Measurements from ENCODE around the gene RNU1-2. TPM values are rescaled to one million over a fixed set of nuclear protein-coding genes. Genes with fewer than 3 reads are reported as not detected.
A peak's percentile ranks its signal among the peaks of the same experiment; 100 is the strongest.
"Not testable (repeated sequence)": the region's sequence is repeated elsewhere in the genome, so short reads cannot be mapped to it uniquely, and the experiment has no call there.

RNU1-2 gene
- total RNA-seq: 9,391 TPM
- long read RNA-seq: 0 reads

DNA sequence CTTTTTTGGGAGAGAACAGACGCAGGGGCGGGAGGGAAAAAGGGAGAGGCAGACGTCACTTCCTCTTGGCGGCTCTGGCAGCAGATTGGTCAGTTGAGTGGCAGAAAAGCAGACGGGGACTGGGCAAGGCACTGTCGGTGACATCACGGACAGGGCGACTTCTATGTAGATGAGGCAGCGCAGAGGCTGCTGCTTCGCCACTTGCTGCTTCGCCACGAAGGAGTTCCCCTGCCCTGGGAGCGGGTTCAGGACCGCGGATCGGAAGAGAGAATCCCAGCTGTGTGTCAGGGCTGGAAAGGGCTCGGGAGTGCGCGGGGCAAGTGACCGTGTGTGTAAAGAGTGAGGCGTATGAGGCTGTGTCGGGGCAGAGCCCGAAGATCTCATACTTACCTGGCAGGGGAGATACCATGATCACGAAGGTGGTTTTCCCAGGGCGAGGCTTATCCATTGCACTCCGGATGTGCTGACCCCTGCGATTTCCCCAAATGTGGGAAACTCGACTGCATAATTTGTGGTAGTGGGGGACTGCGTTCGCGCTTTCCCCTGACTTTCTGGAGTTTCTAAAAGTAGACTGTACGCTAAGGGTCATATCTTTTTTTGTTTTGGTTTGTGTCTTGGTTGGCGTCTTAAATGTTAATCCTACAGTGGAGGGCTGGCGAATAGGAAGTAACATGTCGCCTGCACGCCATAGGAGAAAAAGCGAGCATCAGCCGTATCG is at the start of gene RNU1-2:
TSS of gene RNU1-2 (plus strand) at position 383 of the 718 bp plus-strand sequence.
- DNase-seq: peak; percentile 61
- intact Hi-C loops (cut with DNase I): not testable (repeated sequence)
- ATAC-seq (ENCODE audit: poor library complexity): peak; percentile 100

DNA sequence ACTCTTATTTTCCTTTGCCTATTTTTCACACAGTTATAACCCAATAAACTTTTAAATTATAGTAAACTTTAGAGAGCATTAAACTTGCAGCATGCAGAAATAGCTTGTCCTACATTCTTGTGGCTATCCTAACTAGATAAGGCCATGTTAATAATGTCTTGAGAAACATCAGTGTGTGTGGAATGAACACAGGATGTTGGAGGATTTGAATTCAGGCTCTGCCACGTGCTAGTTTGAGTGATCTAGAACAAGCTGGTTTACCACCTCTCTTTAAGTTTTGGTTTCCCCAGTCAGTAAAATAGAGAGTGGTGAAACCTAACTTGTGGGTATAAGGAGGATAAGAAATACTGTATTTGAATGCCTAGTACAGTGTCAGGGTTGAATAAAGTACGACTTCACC is 39.6 kb upstream of the RNU1-2 start:
- ATAC-seq (ENCODE audit: poor library complexity); intact Hi-C loops (cut with DNase I); DNase-seq: not testable (repeated sequence)

DNA sequence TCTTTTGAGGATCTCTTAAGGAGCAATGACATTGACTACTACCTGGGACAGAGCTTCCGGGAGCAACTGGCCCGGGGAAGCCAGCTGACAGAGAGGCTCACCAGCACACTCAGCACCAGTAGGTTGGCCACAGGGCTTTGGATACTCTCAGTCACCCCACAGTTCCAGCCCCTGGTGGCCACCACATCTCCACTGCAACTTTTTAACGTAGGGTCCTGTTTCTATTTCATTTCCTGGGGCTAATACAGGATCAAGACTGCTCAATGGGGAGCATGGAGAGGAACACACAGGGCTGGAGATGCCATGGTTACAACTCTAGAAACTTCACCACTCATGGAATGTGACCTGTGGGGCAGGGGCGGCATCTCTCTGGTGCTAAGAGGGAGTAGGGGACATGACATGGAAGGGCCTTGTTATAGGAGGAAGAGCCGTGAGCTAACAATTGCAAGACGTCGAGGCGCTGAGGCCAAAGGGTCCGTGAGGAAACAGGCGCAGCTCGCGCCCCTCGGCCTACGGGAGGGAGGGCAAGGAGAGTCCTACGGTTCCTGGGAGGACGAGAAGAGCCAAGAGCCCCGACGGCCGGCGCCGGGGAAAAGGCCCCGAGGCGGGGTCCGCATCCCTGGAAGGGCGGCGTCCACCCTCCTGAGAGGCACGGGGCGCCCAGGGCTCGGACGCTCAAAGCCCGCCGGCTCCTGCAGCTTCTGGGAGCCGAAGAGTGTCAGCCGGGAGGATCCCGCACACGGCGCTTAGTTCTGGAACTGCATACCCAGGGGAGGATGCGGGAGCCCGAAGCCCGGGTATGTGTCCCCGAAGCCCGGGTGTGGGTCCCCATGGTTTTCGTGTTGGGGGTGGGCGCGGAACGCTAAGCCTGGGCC is 36.4 kb upstream of the RNU1-2 start:
- DNase-seq; ATAC-seq (ENCODE audit: poor library complexity); intact Hi-C loops (cut with DNase I): not testable (repeated sequence)

DNA sequence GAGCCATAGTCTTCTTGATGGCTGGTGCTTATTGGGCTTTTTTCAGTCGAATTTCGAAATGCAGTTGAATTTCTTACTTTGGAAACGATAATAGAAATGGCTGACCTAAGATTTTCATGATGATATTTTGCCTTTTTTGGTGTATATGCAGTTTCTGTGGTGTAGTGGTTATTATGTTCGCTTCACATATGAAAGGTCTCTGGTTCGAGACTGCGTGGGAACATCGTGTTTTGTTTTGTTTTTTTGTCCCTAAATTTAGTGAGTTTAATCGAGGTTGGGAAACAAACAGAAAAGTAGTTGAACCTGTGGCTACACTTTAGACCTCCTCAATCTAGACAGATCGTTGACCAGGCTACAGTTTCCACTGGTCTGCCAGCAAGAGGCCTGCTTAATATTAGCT is 35.7 kb upstream of the RNU1-2 start:
- intact Hi-C loops (cut with DNase I): not testable (repeated sequence)

DNA sequence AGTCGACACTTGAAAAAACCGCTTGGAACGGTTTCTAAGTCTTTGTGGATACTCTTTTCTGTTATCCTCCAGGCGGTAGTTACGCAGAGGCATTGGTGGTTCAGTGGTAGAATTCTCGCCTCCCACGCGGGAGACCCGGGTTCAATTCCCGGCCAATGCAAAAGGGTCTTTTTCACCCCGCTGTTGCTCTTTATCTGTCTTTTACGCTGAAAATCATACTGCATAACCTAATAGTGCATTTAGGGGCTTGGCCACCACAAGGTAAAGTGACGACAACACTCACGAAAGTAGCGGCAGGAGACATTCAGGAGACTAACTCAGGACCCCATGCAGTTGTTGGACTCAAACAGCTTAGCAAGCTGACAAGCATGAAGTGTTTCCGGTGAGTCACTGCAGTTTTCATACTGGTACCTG is 33.9 kb upstream of the RNU1-2 start:
- DNase-seq; intact Hi-C loops (cut with DNase I); ATAC-seq (ENCODE audit: poor library complexity): not testable (repeated sequence)

More for the DNA sequence above, 35.7 kb upstream of the RNU1-2 start:
- ATAC-seq (ENCODE audit: poor library complexity); DNase-seq: not testable (repeated sequence)

DNA sequence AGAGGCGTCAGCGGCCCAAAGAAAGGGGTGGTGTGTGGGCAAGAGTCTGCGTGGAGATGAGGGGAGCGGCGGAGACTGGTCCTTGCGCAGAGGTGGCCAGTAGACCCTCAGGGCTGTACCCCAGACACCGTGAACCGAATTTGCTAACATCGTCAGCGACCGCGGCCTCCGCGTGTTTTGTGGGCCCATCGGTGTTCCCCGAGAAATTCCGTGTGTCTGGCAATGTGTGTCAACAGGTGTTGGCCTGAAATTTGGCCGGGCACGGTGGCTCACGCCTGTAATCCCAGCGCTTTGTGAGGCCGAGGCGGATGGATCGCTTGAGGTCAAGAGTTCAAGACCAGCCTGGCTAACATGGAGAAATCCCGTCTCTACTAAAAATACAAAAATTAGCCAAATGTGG is 33.4 kb upstream of the RNU1-2 start:
- DNase-seq; ATAC-seq (ENCODE audit: poor library complexity); intact Hi-C loops (cut with DNase I): not testable (repeated sequence)

DNA sequence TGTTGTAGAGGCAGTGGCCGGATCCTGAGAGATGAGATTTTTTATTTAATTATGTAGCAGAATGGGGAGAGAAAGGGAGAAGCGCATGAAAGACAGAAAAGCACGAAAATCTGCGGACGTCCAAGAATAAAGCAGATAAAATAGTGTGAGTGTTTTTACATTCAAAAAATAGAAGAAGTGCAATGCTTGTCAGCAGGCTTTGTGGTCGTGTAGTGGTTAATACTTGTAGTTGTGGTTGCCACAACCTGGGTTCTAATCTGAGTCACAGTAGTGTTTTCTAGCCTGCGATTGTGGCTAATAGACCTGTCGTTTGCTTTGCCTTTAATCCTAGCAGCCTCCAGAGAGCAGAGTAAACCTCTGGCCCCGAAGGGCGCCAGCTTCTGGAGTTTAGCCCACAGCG is 32.8 kb upstream of the RNU1-2 start:
- ATAC-seq (ENCODE audit: poor library complexity); intact Hi-C loops (cut with DNase I); DNase-seq: not testable (repeated sequence)

DNA sequence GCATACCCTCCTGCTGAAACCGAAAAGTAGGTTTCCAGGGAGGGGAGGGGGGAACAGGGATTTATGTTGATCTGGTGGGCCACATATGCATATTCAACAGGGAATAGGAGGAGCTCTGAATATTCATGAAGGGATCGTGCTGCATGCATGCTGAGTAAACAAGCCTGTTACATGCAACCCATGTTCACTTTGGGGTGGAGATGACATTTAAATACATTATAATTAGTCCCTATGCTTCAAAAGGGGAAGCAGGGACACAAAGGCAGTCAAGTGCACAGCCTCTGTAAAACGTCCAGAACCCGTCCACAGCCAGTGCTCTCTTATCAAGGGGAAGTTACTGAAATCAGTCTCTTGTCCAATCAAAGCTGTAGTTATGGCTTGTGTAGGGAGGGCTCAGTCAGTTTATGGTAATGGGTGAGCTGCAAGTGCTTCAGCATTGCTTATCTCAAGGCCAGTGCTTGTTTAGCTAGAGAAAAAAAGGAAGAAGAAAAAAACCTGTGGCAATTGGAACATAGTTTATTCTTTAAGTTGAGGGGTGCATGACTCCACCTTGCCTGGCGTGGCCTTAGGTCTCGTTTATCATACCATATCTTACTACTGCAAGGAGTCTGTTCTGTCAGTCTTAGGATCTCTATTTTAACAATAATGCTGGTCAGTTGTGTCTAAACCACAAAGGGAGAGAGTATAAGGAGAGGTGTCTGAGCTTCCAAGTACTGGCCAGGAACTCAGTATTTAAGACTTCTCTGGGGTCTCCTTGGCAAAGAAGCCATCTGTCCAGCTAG is 28.7 kb upstream of the RNU1-2 start:
- DNase-seq; intact Hi-C loops (cut with DNase I); ATAC-seq (ENCODE audit: poor library complexity): not testable (repeated sequence)

DNA sequence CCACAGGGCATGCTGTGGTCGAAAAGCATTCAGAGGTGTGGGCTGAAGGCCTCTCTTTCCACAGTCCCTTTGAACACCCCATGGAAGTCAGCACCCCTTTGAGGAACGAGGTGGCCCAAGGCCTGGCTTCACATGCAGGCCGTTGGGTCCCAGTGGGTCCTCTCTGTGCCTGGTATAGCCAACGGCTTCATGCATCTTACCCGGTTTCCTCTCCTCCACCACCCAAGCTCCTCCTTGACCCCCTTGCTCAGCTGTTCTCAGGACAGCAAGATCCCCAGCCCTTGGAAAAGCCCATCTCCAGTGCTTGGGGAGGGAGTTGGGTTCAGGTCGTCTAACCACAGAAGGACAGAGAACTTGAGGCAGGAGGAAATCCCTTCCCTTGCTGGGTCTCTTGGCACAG is 27.0 kb upstream of the RNU1-2 start:
- DNase-seq; ATAC-seq (ENCODE audit: poor library complexity); intact Hi-C loops (cut with DNase I): not testable (repeated sequence)

DNA sequence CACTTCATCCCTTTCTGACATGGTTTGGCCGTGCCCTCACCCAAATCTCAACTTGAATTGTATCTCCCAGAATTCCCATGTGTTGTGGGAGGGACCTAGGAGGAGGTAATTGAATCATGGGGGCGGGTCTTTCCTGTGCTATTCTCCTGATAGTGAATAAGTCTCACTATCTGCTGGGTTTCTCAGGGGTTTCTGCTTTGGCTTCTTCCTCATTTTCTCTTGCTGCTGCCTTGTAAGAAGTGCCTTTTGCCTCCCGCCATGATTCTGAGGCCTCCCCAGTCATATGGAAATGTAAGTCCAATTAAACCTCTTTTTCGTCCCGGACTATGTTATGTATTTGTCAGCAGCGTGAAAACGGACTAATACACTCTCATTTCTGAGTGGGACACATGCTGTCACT is 25.8 kb upstream of the RNU1-2 start:
- DNase-seq; ATAC-seq (ENCODE audit: poor library complexity); intact Hi-C loops (cut with DNase I): not testable (repeated sequence)

DNA sequence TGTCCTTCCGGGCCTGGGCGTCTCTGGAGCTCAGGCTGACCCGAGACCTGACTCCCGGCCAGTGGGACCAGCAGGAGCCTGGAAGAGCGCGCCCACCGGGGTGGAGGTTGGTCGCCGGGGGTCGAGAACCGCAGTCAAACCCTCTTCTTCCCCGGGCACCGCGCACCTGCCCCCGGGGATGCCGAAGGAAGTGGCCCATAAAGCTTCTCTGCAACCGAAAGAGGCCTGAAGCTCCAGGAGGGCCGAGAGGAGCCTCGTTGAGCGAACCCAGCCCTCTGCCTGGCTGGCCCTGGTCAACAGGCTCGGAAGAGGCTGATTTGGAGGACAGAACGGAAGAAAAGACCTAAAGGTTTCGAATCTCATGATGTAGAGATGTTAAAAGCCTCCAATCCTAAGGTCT is 24.6 kb upstream of the RNU1-2 start:
- ATAC-seq (ENCODE audit: poor library complexity); DNase-seq; intact Hi-C loops (cut with DNase I): not testable (repeated sequence)

DNA sequence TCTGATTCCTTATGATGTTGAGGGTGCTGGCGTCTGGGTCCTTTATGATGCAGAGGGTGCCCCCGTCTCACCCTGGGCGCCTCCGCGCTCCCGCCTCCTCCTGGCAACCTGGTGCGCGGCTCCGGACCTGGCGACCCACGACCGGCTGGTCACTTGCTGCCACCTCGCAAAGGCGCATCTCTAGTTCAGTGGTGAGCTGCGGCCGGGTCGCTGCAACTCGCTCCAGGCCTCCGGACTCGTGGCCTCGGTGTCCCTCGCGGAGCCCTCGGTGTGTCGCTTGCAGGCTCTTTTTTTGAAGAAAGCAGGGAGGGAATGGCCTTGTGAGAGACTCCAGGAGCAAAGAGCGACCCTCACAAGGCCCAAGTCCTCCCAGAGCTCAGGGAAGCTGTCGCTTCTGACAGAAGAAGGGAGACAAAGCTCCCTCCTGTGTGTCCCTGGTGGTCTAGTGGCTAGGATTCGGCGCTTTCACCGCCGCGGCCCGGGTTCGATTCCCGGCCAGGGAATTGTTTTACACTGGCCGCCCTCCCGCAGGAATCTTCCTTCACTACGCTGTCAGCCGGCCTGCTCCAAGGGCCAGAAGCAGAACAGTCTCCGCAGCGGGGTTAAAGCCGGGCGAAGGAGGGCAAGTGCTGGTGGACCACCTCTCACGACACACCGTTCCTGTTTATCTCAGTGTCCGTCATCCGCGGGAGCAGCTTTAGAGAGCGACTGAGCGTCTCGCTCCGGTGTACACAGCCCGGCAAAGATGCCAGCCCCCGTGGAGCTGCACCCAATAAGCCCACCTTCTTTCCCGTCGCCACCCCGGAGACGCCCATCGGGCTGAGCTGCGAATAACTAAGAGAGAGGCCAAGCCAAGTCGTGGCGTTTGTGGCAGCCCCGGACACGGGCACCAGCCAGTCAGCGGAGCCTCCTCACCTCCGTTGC is 23.4 kb upstream of the RNU1-2 start:
- intact Hi-C loops (cut with DNase I); DNase-seq: not testable (repeated sequence)
- ATAC-seq (ENCODE audit: poor library complexity): peak; percentile 89

DNA sequence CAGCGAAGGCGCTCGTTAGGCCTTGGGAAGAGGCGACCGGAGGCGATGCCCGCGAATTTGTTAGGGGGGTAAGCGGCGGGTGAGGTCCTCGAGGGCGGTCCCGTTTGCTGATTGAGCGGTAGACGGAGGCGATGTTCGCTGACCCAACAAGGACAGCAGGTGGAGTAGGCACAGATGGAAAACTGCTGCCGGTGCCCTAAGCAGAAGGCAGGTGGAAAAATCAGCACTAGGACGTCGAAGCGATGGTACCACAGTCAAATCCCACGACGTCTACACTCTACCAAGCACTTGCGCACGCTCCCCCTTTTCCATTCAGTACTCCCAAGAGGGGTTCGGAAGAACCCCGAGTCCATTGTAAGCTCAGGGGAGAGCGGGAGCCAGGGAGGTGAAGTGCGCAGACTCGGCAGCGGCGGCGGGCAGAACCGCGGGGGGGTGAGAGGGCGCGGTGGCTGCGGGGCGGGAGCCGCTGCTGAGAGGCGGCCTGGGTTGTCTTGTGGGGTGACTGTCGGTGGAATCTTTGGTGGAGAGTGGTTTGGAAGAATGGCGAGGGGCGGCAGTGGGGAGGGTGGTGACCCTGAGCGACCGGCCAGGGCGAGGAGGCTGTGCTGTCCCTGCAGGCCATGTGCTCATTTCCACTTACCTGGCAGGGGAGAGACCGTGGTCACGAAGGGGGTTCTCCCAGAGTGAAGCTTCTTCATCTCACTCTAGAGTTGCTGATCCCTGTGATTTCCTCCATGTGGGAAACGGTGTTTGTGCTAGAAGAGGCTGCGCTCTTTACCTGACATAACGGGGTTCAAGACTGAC is 22.5 kb upstream of the RNU1-2 start:
- DNase-seq: peak; percentile 63
- ATAC-seq (ENCODE audit: poor library complexity): peak; percentile 78
- intact Hi-C loops (cut with DNase I): not testable (repeated sequence)

DNA sequence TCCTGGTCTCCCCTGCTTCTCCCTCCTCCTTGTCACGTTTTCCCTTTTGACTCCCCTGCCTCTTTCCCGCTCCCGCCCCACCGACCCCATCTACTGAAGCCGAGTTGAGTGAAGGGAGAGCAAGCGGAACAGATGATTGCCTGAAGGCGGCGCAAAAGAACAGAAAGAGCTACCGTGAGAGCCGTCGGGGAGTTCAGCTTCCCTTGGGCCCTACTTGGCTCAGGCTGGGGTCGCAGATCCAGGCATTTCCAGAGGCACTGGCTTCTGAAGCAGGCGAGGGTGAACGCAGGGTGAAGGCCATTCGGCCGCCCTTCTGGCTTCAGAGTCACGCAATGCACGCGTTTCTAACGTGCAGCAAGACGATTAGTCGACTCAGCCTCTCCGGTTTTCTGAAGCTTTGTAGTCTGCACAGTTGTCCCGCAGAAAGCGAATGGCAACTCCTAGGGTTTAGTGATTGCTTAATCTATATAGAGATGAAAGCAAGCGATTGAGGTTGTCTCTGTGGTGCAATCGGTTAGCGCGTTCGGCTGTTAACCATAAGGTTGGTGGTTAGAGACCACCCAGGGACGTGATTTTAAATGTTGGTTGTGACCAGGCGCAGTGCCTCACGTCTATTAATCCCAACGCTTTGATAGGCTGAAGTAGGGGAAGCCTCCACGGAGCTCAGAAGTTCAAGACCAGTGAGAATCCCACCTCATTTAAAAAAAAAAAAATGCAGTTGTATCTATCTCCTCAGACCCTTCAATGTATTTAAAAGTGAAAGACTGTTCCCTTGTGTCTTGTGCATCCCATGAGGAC is 20.6 kb upstream of the RNU1-2 start:
- intact Hi-C loops (cut with DNase I); ATAC-seq (ENCODE audit: poor library complexity); DNase-seq: not testable (repeated sequence)

DNA sequence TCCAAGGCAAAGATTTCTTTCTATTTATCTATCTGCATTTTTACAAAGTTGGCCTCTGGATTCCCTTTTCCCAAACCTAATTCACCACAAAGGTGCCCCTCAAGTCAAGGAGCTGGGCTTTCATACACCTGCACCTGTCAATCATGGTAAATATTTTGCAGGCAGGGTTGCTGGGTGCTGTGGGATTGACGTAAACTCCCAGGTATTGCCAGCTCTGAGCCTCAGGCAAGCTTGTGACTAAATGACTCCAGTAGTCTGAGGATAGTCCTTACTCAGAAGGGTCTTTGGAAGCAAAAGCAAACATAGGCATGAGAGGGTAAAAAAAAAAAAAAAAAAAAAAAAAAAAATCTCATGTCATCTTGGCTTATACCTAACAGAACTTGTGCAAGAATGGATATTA is 14.0 kb upstream of the RNU1-2 start:
- DNase-seq; ATAC-seq (ENCODE audit: poor library complexity); intact Hi-C loops (cut with DNase I): not testable (repeated sequence)

DNA sequence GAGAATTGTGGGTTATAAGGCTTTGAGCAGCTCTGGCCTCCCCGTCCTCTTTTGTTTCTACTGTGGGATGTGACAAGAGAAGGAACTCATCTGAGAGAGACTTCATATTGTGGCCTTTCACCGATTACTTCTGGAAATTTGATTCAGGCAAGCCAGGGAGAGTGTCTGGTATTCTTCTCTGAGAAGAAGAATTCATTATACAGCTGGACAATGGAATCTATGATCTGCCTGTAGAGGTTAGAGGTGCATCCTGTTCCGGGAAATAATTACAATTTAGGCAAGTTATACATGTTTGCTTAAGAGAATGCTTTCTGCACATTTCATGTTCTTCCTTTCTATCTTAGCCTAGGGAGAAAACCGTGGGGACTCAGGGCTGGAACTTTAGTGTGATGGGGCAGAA is 12.8 kb upstream of the RNU1-2 start:
- ATAC-seq (ENCODE audit: poor library complexity) (no peak), DNase-seq (no peak)

More for the DNA sequence above, 12.8 kb upstream of the RNU1-2 start:
- intact Hi-C loops (cut with DNase I): no loop called here

Data from Right ventricle myocardium superior (tissue), 1 donor.